Colon (tissue), 2 donors: ENCODE results near the gene CNPPD1.

Source experiments
- FAIRE-seq: peaks from 2 replicates; lab custom pipeline; 2012; peaks lifted over from hg19 to GRCh38; lab: Jason Lieb, UNC
- donor health status: control.
- donor health status: control.

CNPPD1 gene

GRCh38 chr2:219176818-219177551, at the start of gene CNPPD1:
Gene CNPPD1, minus strand, starts transcription at chr2:219176925. Its CDS starts 97 bp downstream, at chr2:219176828.
- FAIRE-seq, result no peak

GRCh38 chr2:219225350-219225749, 48.6 kb upstream of the CNPPD1 start:
- FAIRE-seq, result no peak

GRCh38 chr2:219223831-219224610, 47.3 kb upstream of the CNPPD1 start:
- no peak for FAIRE-seq

- FAIRE-seq, result no peak
Measured at GRCh38 chr2:219221957-219222518, 45.3 kb upstream of the CNPPD1 start.

DNA sequence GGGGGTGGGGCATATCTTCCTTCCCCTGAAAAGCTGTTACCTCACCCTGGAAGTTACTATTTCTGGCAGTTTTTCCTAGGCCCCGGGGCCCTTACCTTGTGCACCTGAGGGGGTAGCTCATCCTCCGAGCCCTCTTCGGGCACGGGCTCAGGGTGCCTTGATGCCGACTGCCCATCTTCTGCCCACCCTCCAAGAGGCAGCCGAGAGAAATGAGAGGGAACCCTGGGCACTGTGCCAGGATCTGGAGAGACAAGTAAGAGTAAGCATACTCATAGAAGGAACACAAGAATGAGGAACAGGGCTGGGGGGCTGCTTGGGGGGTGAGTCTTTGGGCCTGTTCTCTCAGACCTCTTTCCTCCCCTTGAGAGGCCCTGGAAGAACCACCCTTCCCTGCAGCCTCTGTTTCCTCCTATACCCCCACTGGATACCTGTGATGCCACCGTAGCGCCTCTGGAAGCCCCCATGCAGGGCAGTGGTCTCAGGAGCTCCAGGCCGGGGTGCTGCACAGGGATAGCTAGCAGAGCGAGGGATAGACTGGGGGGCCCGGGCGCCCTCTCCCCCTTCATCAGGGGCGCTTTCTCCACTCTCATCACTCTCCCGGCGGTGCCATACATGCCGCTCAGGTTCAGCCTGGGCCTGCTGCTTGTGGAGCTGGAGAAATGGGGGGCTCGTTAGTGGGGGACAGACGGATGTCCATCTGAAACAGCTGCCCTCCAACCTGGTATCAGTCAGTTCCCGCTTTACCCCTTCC, 44.1 kb upstream of the CNPPD1 start:
- no peak for FAIRE-seq

GRCh38 chr2:219219784-219220532, 43.2 kb upstream of the CNPPD1 start:
- FAIRE-seq, result no peak

- no peak for FAIRE-seq
Measured at GRCh38 chr2:219218732-219219701, 42.3 kb upstream of the CNPPD1 start, which contains the start of gene ABCB6. Gene ABCB6, minus strand, starts transcription at chr2:219218958. Its CDS starts 285 bp downstream, at chr2:219218673.

DNA sequence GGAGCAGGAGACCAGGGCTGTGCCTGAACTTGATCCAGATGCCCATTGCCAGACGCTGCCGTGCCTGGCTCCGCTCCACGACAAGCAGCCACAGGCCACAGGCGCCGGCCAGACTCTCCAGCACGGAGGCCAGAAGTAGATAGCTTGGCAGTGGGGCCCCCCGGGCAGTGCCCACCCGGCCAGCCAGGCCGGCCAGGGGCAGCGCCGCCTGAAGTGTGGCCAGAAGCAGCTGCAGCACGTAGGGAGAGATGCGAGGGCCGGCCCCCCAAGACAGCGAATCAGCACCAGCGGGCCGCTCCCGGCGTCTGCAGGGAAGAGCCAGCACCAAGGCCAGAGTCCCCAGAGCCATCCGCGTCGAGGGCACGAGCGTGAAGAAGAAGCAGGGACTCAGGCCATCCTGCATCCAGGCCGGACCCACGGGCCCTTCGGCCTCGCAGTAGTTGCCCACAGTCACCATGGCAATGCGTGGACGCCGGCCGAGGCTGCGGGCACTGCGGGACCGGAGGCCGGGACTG, 41.5 kb upstream of the CNPPD1 start:
- FAIRE-seq, result no peak

DNA sequence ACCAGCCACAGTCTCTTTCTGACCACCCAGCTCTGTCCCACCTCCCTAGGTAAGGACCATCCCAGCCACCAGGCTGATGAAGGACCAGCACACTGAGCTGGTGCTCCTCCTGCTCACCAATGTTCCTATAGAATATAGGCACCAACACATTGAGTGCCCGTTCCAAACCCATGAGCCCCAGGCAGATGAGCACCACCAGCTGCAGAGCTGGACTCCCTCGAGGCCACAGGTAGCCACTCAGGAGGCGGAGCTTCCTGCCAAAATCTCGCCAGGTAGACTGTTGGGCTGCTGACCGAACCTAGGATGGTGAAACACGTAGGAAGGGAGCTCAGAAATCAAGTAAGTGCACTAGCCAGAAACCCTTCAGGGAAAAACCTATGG, 39.8 kb upstream of the CNPPD1 start:
- FAIRE-seq, result no peak

- FAIRE-seq, result no peak
Measured at GRCh38 chr2:219215871-219216534, 39.3 kb upstream of the CNPPD1 start.

GRCh38 chr2:219214786-219215185, 38.1 kb upstream of the CNPPD1 start:
- FAIRE-seq, result no peak

- no peak for FAIRE-seq
Measured at GRCh38 chr2:219214141-219214540, 37.4 kb upstream of the CNPPD1 start.

DNA sequence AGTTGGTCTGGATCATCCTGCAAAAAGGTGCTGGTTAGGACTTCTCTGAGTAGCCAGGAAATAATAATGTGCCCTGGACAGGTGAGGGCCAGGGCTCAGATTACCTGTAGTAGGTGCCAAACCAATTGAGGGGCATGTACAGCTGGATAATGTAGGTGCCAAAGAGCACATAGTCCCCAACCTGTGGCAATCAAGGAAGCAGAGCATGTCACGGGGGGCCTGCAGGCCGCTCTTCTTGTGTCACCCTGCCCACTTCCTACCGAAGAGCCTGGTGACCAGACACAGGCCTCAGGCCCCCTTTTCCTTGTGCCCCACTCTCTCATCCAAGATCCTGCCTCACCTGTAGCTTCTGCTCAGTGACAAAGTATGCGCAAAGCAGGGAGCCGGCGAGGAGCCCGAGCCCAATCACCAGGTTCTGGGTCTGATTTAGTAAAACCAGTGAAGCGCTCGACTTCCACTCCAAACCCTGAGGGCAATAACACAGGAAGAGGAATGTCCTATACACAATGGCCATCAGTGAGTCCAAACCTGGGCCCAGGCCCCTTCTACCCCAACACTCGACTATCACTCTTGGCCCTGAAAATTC, 36.9 kb upstream of the CNPPD1 start:
- no peak for FAIRE-seq

- FAIRE-seq, result no peak
Measured at GRCh38 chr2:219213026-219213415, 36.3 kb upstream of the CNPPD1 start.

DNA sequence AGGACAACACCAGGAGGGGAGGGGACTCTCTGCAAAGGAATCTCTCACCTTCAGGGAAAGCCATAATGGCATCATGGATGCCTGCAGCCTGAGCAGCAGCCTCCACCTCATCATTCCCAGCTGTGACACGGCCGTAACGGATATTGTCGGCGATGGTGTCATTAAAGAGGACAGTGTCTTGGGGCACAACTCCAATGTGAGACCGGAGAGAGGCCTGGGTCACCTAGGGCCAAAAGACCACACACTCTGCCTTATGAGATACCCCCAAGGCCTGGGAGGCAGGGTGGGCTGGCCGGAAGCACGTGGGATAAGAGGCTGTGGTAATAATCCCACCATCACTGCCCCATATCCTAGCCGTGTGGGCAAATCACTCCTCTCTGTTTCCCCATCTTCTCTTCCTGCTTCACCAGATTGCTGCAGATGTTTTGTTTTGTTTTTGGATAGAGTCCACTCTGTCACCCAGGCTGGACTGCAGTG, 34.2 kb upstream of the CNPPD1 start:
- FAIRE-seq, result no peak

GRCh38 chr2:219210196-219210885, 33.6 kb upstream of the CNPPD1 start:
- FAIRE-seq, result no peak

- FAIRE-seq, result no peak
Measured at GRCh38 chr2:219209236-219210195, 32.8 kb upstream of the CNPPD1 start.
